ENCODE results near the gene RASSF7.
"Not testable (repeated sequence)": the region's sequence is repeated elsewhere in the genome, so short reads cannot be mapped to it uniquely, and the experiment has no call there.

DNA sequence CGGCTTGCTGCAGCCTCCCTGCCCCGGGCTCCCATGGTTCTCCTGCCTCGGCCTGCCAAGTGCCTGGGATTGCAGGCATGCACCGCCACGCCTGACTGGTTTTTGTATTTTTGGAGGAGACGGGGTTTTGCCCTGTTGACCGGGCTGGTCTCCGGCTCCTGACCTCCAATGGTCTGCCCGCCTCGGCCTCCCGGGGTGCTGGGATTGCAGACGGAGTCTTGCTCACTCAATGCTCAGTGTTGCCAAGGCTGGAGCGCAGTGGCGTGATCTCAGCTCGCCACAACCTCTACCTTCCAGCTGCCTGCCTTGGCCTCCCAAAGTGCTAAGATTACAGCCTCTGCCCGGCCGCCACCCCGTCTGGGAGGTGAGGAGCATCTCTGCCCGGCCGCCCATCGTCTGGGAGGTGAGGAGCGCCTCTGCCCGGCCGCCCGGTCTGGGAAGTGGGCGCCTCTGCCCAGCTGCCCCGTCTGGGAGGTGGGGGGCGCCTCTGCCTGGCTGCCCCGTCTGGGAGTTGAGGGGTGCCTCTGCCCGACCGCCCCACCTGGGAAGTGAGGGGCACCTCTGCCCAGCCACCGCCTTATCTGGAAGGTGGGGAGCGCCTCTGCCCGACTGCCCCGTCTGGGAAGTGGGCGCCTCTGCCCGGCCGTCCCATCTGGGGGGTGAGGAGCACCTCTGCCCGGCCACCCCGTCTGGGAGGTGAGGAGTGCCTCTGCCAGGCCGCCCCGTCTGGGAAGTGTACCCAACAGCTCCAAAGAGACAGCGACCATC, 43.7 kb upstream of the RASSF7 start:
- not testable (repeated sequence) for TF ChIP-seq POLR2A (IDR thresholded peaks at IDR 0.05; ENCODE audit: low read depth, low read length); TAF1 (IDR thresholded peaks at IDR 0.05; ENCODE audit: borderline replicate concordance, low read depth, low read length)

Data from GM12892 (cell line).